ENCODE measurements around the gene PRKCE.
"Not testable (repeated sequence)": the region's sequence is repeated elsewhere in the genome, so short reads cannot be mapped to it uniquely, and the experiment has no call there.

PRKCE gene

GRCh38 chr2:46223514-46223913 lies 572.0 kb downstream of the PRKCE start:
- DNase-seq: not testable (repeated sequence)

DNA sequence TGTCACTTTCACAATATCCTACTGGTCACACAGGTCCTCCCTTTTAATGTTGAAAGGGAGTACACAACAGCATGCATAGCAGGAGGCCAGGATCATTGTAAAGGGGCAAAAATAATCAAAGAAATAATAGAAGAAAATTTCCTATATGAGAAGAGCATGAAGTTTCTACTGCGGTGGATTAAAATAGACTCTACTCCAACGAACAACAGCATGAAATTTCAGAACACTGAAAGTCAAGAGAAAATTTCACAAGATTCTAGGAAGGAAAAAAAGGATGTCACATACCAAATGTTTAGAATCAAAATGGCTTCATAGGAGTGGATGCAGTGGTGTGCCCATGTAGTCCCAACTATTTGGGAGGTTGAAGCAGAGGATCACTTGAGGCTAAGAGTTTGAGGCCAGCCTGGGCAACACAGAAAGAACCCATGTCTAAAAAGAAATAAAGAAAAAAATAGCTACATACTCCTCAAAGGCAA lies 573.7 kb downstream of the PRKCE start:
- DNase-seq: no peak

- no peak for DNase-seq
Measured at GRCh38 chr2:46225730-46226129, 574.3 kb downstream of the PRKCE start.

- DNase-seq: no peak
Measured at GRCh38 chr2:46226620-46227019, 575.1 kb downstream of the PRKCE start.

DNA sequence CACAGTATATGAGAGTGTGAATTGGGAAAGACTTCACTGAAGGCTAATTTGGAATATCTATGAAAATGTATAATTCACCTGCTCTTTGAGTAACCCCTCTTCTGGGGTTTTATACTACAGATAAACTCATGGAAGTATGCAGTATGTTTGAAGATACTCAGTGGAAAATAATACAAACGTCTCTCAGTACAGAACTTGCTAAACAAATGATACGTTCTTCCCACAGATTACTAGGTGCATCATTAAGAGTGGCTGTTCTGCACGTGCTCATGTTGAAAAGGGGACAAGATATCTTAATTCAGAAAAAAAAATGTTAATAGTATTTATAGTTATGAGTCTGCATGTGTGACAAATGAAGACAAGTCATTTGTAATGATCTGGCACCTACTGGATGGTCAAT lies 575.5 kb downstream of the PRKCE start:
- DNase-seq: no peak

DNA sequence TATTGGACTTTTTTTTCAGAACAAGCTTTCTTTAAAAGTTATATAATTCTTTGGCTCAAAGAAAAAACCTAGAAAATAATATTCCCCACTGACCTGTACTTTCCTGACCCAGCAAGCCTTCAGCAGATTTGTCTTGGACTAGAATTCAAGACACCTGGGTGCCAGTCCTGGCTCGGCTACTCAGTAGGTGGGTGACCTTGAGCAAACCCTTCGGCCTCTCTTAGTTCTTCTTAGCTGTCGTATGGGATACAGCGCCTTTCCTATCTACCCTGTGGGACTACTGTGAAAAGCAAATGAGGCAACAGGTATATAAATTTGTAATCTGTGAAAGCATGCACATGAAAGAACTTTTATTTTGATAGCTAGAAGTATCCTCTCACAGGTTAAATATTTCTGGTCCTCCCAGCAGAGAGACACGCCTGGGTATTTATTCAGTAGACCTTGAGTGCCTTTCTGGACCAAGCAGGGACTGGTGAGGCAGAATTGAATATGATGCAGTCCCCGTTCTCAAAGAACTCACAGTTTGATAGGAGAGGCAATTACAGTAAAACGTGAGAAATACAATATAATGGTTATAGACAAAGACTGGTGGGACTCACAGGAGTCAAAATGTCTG lies 576.3 kb downstream of the PRKCE start:
- DNase-seq: no peak

DNA sequence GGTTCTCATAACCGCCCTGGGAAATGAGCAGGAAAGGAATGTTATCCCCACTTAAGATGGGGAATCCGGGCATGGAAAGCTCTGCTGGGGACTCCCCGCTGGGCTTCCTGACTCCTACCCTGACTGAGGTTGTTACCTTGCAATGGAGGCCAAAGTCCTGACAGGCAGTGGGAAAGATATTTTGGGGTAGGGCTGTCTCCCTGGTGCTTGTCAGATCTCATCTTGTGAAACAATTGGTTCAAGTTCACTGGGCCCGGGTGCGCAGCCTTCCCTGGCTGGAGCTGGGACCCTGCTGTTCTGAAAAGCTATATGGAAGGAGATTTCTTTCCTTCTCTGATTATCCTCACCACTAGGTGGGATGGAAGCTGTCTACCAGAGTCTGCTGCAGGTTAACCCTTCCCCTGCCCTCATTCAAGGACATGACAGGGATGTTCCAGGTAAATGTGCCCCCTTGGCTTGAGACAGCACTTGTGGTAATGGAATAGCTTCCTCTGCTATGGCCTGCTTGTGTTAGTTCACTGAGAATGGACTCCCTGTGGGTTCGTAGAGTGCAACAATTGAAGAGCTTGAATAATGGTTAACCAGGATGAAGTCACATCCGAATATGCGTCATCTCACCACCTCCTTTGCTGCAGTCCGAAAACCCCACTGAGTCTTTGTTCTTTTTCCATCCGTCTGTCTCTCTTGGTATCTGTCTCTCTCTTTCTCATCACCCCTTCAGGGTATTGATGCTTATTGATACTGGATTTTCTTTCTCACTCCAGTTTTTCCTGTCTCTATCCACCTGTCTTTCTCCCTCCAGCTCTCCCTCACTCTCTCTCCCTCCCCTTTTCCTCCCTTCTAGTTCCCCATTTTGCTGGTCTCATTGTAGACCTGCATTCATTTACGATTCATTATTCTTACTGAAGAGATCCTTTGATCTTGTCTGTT lies 577.9 kb downstream of the PRKCE start:
- no peak for DNase-seq

DNA sequence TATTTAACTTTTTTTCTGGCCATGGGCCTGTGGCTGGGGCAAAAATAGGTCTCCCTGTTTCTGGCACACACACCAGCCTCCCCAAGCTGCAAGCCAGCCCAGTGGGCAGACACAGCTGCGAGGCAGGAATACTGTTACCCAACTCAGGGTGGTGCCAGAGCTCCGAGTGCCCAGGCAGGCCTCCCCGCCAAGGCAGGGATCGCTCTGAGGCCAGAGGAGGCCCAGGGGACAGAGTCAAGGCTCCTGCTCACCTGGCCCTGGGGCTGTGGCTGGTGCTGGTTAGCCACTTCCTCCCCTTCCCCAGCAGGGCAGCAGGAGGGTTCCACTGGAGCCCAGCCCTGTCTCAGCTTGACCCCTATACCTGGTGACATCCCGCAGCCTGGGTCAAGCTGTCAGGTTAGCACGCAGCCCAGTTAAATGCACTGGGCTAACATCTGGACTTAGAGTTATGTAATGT lies 578.7 kb downstream of the PRKCE start:
- DNase-seq: no peak

DNA sequence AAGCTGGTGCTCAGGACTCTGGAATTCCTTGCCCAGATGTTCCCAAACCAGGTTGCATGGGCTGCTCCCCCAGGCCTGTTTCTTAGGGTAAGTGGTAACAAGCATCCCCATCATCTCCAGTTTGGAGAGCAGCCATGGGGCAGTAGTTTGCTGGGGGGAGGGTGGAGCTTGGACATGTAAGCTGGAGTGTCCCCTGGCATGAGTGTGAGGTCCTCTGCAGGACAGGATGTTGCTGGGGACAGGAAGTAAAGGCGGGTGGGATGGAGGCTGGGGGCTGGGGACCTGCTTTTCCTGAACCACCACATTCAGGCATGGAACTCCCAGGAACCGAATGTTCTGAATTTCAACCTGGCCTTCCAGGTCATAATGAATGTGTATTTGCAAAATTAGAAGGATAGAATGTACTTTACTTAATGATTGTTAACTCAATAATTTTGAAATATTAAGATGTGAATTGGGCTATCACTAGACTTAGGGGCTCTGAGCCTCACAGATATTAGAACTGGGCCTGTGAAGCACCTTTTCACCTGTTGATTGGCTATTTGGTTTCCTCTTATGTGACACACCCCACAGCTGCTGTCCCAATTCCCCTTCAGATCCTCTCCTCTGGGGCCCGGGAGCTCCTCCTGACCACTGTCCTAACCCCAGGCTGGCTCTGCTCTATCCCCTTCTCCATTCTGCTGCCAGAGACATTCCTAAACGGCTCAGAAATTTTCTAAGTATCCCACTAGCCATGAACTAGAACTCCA lies 579.4 kb downstream of the PRKCE start:
- DNase-seq: no peak

GRCh38 chr2:46231721-46232120 lies 580.2 kb downstream of the PRKCE start:
- no peak for DNase-seq

GRCh38 chr2:46232860-46233259 lies 581.4 kb downstream of the PRKCE start:
- no peak for DNase-seq

GRCh38 chr2:46236006-46236875 lies 584.8 kb downstream of the PRKCE start:
- no peak for DNase-seq

GRCh38 chr2:46236876-46237859 lies 585.7 kb downstream of the PRKCE start:
- DNase-seq: no peak

Data from NCI-H446 (cell line).